Mucosa of gallbladder (tissue), 1 donor: ENCODE results near the gene ZNF280D. TPM values are rescaled to one million over a fixed set of nuclear protein-coding genes. Genes with fewer than 3 reads are reported as not detected.
"Not testable (repeated sequence)": the region's sequence is repeated elsewhere in the genome, so short reads cannot be mapped to it uniquely, and the experiment has no call there.

Experiments used
- DNase-seq: peaks from one replicate; pipeline ENCODE4 v3.0.0-alpha.2; 2020; ENCODE audit warnings: low spot score
- total RNA-seq: library from RNA; stranded (reverse); gene quantifications from one replicate; pipeline ENCODE4 v1.2.1, GENCODE V29; 2021
- donor health status: DM: no; HTN: no; CAD: no.

The ZNF280D gene
- total RNA-seq: 44.3 TPM

- DNase-seq: peak; percentile 91
These were observed at the start of gene ZNF280D for GRCh38 chr15:56733136-56734012. ZNF280D (minus strand) TSS chr15:56733509; CDS start chr15:56707109, 26,400 bp downstream.

GRCh38 chr15:56782306-56782705 is 49.0 kb upstream of the ZNF280D start:
- no peak for DNase-seq

- no peak for DNase-seq
These were observed 48.4 kb upstream of the ZNF280D start for GRCh38 chr15:56781666-56782065.

- DNase-seq: not testable (repeated sequence)
These were observed 46.9 kb upstream of the ZNF280D start for GRCh38 chr15:56780102-56780725.

GRCh38 chr15:56779449-56779848 is 46.1 kb upstream of the ZNF280D start:
- not testable (repeated sequence) for DNase-seq

GRCh38 chr15:56778761-56779160 is 45.5 kb upstream of the ZNF280D start:
- DNase-seq: no peak

- DNase-seq: no peak
These were observed 43.5 kb upstream of the ZNF280D start for GRCh38 chr15:56776839-56777238.

GRCh38 chr15:56775641-56776040 is 42.3 kb upstream of the ZNF280D start:
- no peak for DNase-seq

- DNase-seq: no peak
These were observed 41.0 kb upstream of the ZNF280D start for GRCh38 chr15:56774356-56774755.

- DNase-seq: peak; percentile 15
These were observed 39.7 kb upstream of the ZNF280D start for GRCh38 chr15:56772868-56773639.

GRCh38 chr15:56770173-56770572 is 36.9 kb upstream of the ZNF280D start:
- DNase-seq: no peak

GRCh38 chr15:56767315-56767714 is 34.0 kb upstream of the ZNF280D start:
- DNase-seq: no peak

GRCh38 chr15:56765251-56765650 is 31.9 kb upstream of the ZNF280D start:
- no peak for DNase-seq

GRCh38 chr15:56763141-56763895 is 30.0 kb upstream of the ZNF280D start:
- DNase-seq: no peak

GRCh38 chr15:56760186-56760585 is 26.9 kb upstream of the ZNF280D start:
- no peak for DNase-seq

GRCh38 chr15:56759450-56759845 is 26.1 kb upstream of the ZNF280D start:
- DNase-seq: peak; percentile 20

- no peak for DNase-seq
These were observed 25.6 kb upstream of the ZNF280D start for GRCh38 chr15:56758770-56759449.

- no peak for DNase-seq
These were observed 24.6 kb upstream of the ZNF280D start for GRCh38 chr15:56757875-56758274.

- no peak for DNase-seq
These were observed 21.6 kb upstream of the ZNF280D start for GRCh38 chr15:56754772-56755370.

- no peak for DNase-seq
These were observed 19.7 kb upstream of the ZNF280D start for GRCh38 chr15:56752986-56753385.

GRCh38 chr15:56749982-56750381 is 16.7 kb upstream of the ZNF280D start:
- no peak for DNase-seq
